CD4-positive, alpha-beta T cell treated with Interleukin-2 at 100 ng/mL for 4 hours (primary cell): ENCODE measurements around the gene AFF4.

Experiments
- DNase-seq: peaks from one replicate; pipeline ENCODE4 v3.0.0-alpha.2; 2020; ENCODE audit warnings: low spot score

The AFF4 gene

DNA sequence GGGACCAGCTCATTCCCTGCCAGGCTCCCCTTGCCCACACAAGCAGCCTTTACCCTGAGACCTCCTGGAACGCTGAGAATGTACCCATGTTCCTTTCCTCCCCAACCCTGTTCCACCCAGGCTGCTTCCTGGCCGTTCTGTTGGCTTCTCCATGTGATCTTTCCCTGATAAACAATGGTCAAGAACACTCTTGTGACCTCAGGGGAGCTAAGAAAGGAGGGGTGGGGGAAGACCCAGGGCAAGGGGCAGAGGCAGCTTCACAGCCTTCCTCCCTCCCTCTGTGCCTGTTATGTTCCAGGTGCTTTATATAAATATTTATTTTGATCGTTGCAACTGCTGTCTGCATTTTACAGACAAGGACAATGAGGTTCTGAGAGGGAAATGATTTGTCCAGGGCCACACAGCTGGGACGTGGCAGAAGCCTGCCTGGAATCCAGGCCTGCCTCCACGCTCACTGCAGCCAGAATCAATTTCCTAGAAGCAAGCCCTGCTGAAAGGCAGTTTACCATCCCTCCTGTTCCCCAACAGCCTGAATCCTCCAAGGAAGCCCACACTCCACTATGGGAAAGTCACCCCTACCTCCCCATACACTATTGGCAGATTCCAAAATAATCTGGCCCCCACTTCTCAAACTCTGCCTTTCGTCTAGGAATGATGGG, 136.9 kb downstream of the AFF4 start:
- DNase-seq, result no peak

DNA sequence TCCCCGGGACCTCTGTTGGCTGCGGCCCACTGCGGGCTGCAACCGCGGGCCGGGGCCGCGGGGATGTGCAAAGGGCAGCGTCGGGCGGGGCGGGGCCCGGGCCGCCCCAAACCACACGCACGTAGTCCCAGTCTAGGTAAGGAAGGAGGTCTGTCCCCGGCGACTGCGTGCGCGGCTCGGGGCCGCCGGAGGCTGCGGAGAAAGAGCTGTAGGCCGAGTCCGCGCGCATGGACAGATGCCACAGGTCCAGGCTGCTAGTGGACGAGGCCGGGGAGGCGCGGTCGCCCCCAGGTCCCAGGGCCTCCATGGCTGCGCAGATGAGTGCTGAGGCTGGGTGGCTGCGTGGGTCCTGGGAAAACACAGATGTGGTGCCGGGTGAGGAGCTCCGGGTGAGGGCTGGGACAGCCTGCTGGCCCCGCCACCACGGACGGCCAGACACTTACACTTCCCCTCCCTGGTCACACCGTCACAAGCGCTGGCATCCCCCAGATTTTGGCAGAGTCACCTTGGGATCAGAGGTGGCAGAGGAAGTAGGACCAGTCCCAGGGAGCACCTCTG, 137.5 kb downstream of the AFF4 start:
- no peak for DNase-seq
